Fibroblast of skin of abdomen (primary cell): ENCODE results near the gene BMP8B.

Source experiments
- DNase-seq: peaks from one replicate; pipeline ENCODE4 v3.0.0-alpha.2; 2013

The BMP8B gene

DNA sequence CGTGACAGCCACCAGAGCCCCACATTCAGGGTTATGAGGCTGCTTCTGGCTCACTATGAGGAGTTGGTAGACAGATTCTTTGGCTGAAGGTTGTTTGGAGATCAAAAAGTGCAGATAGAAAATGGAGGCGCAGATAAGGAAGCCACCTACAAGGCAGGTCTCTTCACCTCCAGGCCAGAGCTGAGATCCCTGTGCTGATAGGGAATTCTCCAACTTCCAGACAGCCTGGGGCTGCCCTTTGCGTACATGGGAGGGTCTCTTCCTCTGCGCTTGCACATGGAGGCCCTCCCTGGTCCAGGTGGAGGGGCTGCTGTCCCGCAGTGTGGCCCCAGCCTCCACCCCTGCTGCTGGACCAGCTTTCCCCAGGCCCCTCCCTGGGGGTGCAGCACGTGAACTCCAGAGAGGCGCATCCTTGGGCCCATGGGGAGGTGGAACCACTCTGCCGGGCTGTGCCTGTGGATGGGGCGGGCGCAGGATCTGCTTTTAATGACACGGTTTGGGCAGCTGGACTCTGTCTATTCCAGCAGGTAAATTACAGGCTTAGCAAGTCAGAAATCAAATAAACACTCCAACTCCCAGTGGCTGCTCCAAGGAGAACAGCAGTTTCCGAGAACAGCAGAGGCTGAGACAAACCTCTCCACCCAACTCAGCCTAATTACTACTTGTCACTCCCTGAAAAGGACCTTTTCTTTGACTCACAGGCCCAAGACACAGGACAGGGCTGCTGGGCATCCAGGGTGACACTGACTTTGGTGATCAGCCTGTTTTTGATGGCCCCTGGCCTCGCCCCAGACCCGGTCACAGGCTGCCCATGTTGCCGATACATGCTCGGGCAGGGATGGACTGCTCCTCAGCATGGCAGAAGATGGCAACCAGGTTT lies 29.9 kb downstream of the BMP8B start:
- no peak for DNase-seq

DNA sequence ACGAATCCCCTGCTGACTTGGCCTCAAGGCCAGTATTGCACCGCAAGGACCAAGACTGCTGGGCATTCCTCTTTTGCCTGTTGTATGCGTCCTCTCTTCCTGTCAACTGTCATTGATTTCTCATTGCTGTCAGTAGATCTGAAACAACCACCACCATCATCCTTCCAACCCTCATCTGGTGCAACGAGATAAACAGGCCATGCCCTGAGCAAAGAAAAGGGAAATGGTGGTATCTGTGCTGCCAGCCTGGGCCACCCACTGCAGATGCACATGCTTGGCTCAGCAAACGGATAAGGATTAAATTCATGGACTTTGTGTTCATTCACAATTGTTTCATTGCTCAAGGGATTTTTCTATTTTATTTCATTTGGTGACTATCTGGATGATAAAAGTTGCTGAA lies 31.2 kb downstream of the BMP8B start:
- no peak for DNase-seq

DNA sequence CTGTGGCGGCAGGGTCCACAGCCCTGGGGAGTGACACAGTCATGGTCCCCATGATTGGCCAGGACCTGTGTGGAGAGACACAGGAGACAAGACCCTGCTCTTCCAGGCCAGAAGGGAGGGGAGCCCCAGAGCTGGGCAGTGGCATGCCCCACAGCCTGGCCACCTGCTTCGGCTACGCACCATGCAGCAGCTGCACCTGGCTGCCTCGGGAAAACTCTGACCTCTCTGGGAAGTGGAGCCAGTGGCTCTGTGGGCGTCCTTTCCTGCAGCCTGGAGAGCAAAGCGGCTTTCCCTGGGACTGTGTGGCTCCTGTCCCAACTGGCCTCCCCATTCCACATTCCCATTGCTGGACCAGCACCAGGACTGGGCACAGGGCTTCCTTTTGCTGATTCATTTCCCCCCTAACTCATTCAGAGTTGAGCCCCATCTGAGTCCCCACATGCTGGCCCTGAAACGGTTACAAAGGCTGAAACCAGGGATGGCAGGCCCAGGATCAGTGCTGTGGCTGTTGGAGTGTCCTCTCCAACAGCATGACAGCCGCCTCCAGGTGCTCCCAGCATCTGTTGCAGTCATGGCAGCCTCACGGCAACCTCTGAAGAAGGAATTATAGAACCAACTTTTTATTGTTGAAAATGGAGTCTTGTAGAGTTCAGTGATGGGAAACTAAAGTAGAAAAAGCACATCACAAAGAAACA lies 32.6 kb downstream of the BMP8B start:
- no peak for DNase-seq

DNA sequence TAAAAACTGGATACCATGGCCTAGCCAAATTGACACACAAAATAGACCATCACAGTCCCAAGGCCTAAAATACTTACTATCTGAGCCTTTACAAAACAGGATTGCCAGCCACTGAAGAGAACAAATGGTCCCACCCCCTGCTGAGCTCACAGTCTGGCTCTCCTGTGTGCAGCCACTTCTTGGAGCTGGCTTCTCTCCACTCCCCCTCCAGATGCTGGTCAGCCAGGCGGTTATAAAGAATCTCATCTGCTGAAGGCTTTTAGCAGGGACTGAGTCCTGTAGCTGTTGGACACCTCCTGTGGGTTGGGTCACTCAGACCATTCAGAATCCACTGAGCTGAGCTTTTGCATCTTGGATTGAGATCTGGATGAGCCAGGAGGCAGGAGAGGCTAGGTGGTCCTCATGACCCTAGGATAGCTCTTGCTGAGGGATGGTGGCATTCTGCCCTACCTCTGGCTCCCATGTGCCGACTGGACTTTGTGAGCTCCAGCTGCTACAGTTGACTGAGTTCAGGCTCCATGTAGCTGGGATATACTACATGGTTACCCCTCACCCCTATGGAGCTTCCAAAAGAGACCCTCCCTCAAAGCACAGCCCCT lies 33.7 kb downstream of the BMP8B start:
- DNase-seq = no peak

DNA sequence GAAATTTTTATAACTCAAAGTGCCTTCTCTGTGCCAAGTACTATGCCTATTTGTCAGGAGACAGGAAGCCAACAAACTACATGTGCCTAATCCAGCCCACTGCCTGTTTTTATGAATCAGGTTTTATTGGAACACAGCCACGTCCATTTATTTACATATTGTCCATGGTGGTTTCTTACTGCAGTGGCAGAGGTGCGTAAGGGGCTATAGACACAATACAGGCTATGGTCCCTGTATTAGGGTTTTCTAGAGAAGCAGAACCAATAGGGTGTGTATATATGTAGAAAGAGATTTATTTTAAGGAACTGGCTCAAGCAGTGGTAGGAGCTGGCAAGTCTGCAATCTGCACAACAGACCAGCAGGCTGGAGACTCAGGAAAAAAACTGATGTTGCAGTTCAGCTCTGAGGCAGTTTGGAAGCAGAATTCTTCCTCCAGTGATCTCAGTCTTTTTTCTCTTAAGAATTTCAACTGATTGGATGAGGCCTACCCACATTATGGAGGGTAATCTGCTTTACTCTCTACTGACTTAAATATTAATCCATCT lies 34.6 kb downstream of the BMP8B start:
- DNase-seq = no peak

DNA sequence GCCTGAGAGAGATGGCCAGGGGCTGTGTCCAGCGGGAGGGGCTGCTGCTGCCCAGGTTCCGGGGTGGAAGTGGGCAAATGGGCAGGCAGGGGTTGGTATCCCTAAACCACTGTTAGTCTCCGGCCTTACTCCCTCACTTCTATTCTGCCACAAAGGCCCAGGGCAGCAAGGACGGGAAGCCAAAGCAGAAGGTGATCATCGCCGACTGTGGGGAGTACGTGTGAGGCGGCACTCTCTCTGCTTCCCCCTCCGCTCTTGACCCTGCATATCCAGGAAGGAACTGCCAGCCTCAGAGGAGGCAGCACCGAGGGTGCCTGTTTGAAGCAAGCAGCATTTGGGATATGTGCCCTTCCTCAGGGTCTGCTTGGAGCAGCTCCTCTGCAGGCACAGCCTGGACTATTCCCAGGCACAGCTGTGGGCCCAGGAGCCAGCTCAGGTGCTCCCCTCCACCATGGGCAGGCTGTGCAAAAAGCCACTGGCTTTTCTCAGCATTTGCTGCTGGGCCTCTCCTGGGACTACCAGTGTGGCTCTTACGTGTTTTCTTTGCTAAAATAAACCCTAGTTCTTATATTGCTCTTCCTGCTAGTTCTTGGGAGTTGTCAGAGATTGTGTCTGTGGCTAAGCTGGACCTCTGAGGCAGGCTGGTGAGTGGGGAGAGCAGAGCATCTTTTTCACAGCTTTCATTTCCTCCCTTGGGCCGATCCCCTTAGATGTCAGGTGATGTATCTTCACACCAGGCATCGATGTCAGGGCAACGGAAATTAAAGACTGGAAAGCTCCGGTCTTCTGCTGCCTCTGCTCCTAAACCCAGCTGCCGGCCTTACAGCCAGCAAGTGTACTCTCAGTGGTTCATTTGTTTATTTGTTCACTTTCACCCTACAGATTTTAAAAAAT lies 35.3 kb downstream of the BMP8B start:
- no peak for DNase-seq

DNA sequence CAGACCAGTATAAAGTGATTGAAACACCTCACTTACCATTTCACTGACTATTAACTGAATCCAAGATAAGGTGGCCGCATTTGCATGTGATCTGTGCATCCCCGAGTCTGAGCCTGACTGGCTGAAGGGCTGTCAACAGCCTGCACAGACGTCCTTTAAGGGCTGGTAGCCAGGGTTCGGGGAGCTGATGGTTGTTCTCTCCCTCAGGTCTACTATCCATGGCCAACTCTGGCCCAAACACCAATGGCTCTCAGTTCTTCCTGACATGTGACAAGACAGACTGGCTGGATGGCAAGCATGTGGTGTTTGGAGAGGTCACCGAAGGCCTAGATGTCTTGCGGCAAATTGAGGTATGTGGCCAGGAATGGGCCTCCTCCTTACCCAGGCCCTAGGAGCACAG lies 36.0 kb downstream of the BMP8B start:
- no peak for DNase-seq

DNA sequence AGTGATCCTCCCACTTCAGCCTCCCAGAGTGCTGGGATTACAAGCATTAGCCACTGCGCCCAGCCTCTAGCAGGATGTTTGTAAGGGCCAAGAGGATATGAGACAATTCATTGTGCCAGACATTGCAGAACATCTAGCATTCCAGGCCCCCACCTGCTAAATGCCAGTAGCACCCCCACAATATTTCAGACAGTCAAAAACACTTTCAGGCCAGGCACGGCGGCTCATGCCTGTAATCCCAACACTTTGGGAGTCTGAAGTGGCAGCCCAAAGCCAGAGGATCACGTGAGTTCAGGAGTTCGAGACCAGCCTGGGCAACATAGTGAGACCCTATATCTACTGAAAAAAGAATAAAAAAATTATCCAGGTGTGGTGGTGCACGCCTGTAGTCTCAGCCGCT lies 37.1 kb downstream of the BMP8B start:
- no peak for DNase-seq

DNA sequence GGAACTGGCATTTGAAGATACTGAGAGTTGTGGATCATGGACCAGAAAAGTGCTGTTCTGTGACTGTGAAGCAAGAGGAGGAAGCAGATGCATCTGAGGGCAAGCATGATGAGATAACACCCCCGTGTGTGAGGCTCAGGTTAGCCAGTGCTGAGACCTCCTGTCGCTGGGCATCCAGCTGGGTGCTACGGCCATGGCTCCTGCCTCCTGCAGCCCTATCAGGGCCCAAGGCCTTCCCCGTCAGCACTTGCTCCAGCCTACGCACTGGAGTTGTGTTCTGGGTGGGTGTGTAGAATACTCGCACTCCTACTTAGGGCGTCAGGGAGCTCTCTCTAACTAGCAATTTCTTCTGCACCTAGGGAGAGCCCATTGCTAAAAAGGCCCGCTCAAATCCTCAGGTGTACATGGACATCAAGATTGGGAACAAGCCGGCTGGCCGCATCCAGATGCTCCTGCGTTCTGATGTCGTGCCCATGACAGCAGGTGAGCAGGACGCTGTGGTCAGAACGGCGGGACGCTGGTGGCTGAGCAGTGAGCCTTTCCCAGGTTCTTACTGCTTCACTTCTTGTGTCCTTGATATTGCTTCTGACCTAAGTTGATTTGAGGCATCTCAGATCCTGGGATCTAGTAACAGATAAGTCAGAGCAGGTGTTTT lies 43.5 kb downstream of the BMP8B start:
- no peak for DNase-seq

DNA sequence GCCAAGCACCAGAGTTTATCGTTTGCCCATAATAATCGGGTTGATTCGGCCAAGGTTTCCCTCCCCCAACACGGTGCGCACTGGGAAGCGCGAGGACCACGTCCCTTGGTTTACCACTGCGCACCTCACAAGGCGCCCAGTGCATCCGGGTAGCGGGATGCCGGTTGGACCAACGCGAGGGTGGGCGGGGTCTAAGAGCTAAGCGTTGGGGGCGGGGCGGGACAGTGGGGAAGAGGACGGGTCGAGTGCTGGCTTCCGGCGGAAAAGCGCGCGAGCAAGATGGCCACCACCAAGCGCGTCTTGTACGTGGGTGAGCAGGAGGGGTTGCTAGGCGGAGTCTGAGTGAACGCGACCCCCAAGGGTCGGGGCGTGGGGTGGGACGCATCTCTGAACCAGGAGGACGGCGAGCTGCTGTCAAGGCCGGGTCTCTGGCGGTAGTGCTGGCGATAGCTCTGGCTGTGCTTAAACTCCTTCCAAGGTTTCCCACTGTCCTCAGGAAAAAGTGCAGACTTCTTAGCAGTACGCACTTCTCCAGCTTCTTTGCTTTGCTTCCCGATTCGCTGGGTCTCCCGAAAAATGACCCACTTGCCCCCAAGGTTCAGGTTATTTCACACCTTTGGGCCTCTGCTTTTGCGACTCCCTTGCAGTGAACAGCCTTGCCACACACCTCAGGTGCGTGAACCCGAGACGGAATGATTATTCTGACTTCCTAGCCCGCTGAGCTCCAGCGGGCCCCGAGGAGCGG lies 49.9 kb downstream of the BMP8B start, which contains the start of gene PPIE:
TSS of gene PPIE (plus strand) at position 261 of the 745 bp plus-strand sequence. CDS start at position 280, 19 bp downstream.
- peak; percentile 91 for DNase-seq

DNA sequence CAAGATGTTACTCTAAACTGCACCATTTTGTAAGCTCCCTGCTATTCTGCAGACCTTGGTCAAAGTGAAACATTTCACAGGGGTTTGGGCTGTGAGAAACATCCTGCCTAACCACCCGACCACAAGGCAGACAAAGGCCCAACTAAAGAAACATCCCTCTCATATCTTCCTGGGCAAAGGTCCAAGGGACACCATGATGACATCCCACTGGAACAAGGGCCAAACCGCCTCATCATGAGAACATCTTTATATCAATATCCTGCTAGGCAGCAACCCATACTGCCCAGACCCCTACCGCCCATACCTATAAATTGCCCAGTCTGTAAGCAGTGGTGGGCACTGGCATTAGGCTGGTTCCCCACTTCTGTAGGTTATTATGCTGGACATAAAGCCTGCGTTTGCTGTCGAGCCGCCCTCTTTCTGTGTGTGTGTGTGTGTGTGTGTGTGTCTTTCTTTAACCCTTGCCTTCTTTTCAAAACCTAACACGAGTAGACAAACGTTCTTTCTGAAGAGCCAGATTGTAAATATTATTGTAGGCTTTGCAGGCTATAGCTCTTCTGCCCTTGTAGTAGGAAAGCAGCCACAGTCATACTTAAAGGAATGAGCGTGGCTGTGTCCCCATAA lies 51.0 kb downstream of the BMP8B start:
- peak; percentile 65 for DNase-seq

DNA sequence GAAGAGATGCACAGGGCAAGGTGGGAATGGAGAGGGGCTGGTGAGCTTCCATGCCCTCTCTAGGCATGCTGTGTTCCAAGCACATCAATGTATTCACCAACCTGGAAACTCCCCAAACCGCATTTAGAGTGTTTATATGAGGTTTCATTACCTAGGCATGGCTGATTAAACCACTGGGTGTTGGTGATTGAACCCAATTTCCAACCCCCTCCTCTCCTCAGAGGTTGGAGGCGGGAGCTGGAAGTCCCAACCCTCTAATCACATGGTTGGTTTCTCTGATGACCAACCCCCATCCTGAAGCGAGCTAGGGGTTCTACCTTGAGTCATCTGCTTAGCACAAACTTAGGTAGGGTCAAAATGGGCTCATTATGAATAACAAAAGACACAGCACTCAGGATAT lies 52.9 kb downstream of the BMP8B start:
- no peak for DNase-seq

DNA sequence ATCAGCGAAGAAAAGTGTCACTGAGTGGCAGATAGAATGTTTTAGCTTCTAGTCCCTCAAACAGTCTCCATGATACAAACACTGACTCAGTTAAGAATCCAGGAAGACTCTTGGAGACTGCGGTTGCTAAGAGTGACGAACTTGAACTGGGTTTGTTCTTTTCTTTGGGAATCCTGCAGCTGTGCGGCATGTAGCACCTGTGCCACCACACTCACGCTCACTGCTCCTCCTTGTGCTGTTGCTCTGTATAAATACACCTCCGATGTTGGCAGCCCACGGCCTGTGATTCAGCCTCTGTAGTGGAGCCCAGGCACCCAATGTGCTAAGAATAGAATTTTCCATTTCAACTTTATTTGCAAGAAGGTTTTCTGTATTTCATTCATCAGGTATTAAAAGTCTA lies 55.5 kb downstream of the BMP8B start:
- no peak for DNase-seq

DNA sequence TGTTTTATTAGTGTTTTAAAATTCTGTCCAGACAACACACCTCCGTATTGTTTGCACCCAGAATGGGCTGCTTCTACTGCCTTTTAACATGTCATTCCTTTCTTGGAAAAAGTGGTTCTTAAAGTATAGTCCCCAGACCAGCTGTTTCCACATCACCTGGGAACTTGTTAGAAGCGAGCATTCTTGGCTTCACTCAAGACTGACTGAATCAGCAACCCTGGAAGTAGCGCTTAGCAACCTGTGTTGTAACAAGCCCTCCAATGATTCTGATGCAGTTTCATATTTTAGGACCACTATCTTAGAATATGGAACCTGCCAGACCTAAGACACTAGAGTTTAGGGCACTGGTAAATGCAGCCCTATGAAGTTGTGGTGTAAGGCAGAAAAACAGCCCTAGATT lies 55.9 kb downstream of the BMP8B start:
- no peak for DNase-seq

DNA sequence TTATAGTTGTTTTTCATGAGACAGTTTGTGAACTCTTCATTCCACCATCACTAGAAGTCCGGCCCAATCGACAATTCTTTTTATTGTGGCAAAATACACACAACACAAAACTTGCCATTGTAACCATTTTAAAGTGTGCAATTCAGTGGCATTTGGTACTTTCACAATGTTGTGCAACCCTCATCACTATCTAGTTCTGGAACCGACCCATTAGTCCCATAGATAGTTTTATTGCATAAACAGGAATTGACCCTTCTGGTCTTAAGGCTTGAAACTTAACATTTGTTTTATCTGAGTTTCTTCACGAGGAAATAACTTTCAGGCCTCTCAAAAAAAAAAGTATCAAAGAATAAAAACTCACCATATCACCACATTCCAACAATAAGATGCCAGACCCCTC lies 58.8 kb downstream of the BMP8B start:
- no peak for DNase-seq

DNA sequence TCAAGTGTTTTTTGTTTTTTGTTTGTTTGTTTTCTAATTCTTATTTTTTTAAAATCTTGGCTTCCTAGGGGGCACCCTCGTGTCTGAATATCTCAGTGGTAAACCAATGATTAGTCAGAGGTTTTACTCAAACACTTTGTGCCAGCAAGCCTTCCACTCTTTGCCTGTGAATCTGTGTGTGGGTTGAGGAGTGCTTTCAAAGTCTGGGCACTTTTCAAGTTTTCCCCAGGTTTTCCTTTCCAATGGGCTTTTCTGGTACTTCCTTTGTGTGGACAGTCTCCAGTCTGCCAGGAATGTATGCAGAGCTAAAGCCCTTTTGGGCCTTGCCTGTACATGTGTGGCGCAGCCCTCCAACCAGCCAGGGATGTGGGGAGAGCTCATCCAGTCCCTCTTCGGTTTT lies 59.6 kb downstream of the BMP8B start:
- no peak for DNase-seq

DNA sequence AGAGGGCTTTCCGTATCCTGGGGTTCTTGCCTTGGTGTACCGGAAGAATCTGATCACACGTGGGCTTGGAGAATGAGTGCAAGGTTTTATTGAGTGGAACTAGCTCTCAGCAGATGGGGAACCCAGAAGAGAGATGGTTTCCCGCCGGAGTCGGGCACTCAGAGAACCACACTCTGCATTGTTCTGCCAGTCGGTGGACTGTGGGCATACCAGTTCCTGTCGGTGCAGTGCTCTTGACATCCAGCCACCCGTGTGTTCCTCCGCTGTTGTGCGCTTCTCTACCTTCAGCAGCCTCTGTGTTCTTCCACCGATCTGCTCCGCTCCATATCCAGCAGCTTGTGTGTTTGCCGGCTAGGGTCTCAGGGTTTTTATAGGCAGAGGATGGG lies 60.7 kb downstream of the BMP8B start:
- DNase-seq = no peak

DNA sequence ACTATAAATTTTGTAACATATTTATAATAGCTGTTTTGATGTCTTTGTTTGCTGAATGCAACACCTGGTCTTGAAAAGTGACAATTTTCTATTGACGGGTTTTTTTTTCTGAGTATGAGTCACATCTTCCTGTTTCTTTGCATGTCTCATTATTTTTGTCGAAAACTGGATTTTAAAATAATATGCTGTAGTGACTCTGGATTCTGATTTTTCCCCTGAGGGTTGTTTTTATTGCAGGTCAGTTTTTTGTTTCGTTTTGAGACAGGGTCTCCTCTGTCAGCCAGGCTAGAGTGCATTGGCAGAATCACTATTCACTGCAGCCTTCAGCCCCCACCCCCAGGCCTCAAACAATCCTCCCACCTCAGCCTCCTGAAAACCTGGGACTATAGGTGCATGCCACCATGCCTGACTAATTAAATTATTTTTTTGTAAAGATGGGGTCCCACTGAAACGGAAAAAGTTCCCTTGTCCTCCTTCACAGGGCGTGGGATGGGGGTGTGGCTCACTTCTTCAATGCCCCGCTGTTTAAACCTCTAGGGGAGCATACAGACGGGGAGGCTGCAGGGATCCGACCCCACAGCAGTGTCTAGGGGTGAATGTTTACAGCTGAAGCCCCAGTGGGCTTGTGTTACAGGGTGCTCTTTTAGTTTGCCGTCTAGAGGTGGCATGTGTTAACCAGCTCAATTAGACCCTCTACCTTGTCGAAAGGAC lies 61.3 kb downstream of the BMP8B start:
- no peak for DNase-seq

DNA sequence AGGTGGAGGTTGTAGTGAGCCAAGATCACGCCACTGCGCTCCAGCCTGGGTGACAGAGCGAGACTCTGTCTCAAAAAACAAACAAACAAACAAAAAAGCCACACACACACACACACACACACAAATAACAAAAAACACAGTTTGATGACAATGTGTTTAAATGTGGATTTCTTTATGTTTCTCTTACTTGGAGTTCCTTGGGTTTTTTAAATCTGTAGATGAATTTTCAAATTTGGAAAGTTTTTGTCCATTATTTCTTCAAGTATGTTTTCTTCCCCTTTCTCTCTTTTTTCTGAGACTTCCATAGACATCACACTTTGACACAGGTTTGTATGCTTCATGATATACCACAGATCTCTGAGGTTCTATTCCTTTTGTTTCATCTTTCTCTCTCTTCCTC lies 62.1 kb downstream of the BMP8B start:
- no peak for DNase-seq

DNA sequence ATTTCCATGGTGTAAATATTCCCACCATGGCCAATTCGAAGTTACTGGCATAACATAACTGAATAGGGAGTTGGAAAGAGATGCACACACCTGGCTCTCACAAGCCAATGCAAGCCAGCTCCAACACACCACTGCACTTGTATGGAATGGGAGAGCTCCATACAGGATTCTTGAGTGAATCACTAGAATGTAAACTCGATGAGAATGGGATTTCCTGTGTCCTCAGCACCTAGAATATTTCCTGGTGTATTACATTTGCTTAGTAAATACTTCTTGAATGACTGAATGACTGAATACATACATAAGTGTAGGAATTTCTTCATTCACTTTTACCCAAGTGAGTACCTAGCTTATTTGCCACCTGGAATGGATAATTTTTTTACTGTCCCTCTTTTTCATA lies 66.2 kb downstream of the BMP8B start:
- no peak for DNase-seq
